HG02798 (cell line): Measurements from ENCODE around the gene IGSF9.

Experiments used
- ATAC-seq: cut with Tn5 transposase; IDR thresholded peaks from one replicate; pipeline ENCODE4 v1.9.1; 2021; ENCODE audit warnings: mild to moderate bottlenecking; ENCODE audit not compliant: unreplicated experiment, poor library complexity

IGSF9 gene

DNA sequence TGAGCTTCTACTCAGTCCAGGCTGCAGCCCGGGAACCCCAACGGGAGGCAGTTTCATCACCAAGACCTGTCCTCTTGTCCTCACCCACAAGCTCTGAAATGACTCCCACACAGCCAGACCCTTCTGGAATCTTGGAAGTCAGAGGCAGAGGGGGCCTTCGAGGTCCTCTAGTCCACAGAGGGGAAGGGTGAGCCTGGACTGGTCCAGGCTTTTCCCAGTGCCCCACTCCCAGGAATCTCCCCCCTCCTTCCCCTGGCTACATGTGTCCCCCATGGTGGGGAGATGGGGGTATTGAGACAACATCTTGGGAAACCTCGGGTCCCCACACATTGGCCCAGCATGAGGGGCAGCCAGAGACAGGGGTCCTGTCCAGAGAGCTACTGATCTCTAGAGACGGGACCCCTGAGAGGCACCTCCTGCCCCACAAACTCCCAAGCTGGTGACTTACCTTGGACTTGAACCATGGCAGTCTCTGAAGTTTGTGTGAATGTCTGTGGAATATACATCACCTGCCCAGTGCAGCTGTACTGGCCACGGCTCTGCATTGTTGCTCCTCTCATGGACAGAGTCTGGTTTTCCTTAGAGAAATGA is 28.0 kb upstream of the IGSF9 start:
- no peak for ATAC-seq

DNA sequence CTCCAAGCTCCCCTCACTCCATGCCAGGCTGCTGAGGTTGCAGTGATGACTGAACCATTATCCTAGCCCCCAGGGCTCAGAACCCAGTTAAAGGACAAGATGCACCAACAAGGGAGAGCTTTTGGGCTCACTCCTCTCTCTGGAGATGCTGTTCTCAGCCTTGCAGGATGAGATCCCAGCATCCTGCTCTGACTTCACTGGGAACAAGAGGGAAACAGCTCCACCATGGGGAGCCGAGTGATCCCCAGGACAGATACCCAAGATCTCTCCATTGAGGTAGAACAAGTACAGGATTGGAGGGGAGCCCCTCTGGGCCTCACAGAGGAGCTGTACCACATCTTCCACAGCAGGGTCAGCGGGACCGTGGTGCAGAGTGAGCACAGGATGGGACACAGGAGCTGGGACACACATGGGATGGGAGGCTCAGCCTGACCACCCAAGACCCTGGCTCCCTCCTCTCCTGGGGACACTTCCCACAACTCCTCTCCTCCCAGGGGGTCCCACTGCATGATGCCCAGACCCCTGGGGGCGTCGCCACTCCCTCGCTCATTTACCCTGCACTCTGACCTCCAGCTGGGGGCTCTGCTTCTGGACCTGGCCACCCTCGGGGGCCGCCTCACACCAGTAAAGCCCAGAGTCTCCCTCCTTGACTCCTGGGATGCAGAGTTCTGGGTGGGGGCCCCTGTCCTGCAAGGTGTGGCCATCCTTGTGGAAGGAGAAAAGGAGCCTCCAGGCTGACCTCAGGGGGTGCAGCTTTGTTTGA is 27.2 kb upstream of the IGSF9 start:
- ATAC-seq, result no peak

DNA sequence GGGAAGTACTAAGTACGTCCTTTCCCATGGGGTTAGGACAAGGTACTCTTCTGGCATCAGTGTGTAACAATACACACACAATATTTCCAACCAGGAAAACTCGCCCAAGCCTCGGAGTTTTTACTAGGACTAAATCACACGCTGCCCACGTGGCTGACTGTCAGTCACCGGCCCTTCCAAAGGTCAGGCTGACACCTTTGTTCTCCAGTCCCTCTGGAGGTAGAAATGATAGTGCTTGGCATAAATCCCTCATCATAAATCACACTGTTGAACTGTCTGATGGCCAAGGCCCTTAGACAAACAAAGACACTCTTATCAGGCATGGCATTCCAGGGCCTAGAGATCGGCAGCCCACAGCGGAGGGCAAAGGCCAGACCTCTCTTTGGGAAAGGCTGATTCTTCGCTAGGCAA is 25.5 kb upstream of the IGSF9 start:
- ATAC-seq, result no peak

DNA sequence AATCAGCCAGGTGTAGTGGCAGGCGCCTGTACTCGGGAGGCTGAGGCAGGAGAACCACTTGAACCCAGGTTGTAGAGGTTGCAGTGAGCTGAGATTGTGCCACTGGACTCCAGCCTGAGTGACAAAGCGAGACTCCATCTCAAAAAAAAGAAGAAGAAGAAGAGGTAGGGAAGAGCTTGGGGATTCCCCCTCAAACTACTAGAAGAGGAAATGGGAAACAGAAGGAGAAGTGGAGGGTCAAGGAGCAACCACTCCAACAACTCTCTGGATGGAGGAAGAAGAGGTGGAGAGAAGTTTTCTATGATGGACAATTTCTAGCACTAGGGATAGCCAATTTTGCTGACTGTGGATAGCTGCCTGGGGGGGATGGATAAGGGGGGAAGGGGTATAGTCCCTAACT is 23.5 kb upstream of the IGSF9 start:
- no peak for ATAC-seq

DNA sequence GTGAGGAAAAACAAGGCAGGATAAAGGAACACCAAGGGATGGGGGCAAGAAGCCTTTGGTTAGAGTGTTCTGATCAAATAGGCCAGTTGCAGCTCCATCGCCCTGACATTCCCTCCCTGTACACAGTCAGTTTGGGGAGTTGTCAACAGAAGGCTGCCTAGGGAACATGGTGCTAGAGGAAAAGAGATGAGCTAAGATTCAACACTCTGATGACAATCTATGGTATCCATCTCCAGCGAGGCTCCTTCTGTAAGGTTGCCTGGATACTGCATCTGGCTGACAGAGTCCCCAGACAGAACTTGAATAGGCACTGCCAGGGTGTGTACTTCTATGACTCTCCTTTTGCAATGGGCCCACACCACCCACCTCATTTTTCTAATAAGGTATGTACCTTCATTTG is 19.9 kb upstream of the IGSF9 start:
- ATAC-seq, result no peak

DNA sequence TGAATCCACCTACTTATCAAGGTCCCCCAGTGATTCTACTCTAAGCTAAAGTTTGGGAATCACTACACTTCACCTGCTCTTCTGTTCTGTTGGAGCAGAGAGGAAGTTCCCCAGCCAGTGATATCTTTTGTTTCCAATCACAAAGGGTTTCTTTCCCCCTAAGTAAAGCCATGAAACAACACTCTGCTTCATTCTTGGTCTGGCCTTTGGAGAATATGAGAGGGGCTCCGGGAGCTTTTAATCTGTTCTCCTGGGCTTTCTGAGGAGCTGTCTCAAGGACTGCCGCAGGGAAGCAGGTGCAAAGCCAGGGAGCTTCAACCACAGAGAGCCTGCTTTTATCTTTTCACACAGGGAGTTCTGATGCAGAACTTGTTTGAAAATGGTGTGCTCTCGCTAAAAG is 18.7 kb upstream of the IGSF9 start:
- no peak for ATAC-seq

DNA sequence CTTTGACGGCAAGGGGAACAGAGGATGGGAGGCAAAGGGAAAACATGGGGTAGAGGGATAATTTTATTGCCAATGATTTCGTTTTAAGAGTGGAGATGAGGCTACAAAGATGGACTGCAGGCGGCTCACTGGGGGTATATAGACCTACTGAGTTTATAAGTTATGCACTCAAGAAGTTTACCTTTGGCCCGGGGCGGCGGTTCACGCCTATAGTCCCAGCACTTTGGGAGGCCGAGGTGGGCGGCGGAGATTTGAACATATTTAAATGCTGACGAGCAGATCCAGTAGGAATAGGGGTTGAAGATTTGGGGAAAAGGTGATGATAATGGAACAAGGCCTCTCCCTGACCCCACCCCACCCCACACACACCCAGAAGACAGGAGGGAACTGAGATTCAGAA is 16.8 kb upstream of the IGSF9 start:
- ATAC-seq, result no peak

DNA sequence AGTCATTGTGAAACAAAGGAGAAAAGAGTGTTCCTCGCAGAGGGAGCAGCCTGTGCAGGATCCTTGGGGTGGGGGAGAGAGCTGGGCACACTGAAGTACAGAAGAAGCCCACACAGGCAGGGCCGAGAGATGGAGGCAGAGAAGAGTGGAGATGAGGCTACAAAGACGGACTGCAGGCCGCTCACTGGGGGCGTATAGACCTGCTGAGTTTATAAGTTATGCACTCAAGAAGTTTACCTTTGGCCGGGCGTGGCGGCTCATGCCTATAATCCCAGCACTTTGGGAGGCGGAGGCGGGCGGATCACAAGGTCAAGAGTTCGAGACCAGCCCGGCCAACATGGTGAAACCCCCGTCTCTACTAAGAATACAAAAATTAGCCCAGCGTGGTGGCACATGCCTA is 16.2 kb upstream of the IGSF9 start:
- ATAC-seq, result no peak

DNA sequence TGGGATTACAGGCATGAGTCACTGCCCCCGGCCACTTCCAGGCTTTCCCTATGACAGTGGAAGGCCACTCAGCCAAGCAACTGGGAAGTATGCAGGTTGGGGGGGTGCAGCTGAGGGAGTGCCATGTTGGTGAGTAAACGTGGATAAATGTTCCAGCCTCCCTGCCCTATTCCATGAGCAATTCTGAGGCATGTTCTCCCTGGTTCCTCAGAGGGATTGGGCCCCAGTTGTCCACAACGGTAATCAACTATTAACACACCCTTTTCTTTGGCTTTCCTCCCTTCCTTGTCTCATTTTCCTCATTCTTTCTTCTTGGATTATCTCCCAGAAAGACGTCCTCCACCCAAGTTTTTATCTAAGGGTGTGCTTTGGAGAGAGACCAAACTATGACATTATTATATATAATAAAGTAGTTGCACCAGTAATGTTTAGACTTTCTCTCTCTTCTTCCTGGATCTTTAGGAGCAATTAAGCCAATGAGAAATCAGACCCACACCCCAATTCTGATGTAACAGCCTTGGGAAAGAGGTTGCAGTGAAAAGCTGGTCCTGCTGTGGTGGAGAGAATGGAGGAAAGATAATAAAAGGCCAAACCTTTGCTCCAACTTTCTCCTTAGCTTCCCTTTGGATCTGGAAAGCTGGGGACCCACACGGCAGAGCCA is 15.4 kb upstream of the IGSF9 start:
- ATAC-seq, result no peak

DNA sequence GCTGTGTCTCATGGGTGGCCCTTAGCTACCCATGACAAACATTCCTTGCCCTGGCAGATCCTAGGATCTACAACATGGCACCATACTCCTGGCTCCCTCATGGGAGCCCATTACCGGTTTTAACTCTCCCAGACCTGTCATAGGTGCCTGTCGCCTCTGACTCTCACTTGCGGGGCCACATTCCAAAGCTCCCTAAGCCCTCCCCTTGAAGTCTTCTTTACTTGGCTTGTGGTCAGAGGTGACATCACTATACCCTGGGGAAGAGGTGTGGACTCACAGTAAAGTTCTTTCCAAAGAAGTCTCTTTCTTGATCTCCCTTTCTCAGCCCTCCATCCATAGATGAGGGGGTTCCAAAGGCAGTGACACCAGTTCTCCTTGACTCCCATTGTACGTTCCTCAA is 14.0 kb upstream of the IGSF9 start:
- ATAC-seq, result peak; percentile 21

DNA sequence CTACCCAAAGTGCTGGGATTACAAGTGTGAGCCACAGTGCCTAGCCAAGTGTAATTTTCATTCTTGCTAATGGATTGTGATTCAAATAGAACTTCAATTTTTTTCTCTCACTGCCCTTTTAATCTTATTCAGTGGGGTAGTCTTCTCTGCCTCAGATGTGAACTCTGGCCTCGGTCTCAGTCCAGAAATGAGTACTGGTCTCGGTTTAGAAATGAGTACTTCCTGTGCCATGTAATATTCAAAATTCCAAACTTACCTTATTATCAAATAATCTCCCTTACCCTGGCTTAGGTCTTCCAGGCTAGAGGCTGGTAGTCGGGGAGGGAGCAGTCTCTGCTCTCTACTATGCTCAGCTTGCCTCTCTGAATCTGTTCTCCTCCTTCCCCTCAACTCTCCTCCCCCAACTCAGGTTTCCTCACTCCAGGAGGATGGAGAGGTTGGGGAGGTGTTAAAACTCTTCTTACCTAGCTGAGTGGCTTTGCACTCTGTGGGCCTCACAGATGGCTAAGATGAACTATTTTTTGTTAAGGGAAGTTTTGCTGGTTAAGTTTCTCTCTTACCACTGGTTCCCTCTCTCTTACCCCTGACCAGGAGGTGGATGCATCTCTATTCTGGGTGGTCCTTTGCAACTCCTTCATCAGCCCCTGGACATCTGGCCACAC is 13.4 kb upstream of the IGSF9 start:
- peak; percentile 59 for ATAC-seq

DNA sequence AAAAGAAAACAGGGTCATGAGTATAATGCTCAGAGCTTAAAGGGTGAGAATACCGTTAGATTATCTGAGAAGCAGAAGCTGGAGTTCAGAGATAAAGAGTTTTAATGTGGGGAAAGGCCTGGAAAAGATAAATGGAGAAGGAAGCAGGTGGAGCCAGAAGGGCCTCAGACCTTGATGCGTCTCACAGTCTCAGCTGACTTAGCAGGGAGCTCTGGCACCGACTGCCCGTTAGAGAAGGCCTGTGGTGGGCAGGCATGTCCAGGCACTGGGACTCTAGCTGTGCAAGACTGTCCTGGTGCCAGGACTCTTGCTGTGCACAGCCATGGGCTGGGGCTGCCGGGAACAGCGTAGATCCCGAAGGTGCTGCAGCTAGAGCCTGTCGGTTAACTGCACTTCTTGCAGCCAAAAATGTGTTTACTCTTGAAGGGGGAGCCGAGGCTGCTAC is 12.4 kb upstream of the IGSF9 start:
- no peak for ATAC-seq

DNA sequence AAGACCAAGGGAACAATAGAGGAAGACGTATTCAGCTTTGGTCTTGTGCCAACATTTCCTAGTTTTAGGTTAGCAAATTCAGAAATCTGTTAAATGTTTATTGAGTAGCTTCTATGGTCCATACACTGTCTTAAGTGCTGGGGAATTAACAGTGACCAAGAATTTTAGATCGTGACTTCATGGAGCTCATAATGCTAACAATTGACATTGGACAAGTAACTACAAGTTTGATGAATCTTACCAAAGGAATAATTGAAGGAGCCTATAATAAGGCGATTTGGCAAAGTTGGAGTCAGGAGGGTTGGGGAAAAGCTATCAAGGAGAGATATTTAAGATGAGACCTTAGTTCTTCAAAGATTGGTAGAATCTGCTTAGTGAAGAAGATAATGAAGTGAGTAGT is 10.0 kb upstream of the IGSF9 start:
- ATAC-seq, result no peak

DNA sequence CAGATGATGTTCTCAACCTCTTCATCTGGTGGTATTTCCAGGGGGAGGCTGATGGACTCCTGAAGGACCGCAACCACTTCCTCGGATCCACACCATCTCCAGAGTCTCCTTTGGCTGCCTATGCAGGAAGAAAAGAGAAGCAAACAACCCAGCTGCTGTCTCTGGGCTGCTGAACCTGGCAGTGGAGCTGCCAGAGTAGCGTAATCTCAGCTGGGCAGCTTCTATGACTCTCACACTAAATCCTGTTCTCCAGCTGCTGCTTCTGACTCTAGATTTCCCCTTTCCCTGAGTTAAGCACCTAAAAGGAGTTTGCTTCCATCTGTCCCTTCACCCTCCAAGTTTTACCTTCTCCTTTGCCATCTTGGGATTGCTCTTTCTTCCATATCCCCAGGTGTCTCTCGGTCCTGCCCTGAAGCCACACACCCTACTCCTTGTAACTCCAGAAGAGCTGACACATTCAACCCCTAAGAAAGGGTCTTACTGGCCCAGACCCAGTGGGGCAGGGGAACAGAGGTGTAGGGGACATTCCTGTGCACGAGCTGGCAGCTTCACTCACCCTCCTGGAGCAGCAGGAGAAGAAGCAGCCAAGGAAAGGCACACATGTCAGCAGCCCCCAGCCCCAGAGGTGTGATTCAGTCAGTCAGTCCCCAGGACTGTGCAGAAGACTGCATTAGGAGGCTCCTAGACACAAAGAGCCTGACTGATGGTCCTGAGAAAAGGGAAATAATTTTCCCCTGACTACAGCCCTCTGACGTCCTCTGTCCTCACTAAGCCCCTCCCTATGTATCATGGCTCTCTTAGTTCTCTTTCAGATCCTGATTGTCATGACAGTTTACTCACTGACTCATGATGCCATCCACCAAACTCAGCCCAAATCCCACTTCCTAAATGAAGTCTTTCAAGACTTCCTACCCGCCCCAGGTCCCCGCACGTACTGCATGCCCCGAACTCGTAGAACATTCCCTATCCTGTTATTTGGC is 8.4 kb upstream of the IGSF9 start, which contains the start of gene SLAMF9:
TSS of gene SLAMF9 (minus strand) at position 702 of the 980 bp plus-strand sequence. CDS start at position 602, 100 bp downstream.
- ATAC-seq, result no peak

DNA sequence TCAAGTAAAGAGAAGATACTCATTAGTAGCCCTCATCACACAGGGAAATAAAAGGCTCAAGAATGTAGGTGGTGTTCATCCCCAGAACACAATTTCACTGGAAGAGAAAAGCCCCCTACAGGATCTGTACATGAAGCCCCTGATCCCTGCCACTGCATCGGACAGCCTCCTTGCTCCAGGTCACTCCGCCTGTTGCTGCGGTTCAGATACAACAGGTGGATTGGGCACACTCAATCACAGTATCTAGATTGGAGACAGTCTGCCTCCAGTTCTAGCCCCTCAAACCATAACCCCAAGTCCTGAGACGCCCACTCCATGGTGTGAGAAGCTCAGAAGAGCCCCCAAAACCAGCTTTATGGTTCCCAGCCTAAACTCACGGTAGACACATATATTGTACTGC is 7.5 kb upstream of the IGSF9 start:
- no peak for ATAC-seq

DNA sequence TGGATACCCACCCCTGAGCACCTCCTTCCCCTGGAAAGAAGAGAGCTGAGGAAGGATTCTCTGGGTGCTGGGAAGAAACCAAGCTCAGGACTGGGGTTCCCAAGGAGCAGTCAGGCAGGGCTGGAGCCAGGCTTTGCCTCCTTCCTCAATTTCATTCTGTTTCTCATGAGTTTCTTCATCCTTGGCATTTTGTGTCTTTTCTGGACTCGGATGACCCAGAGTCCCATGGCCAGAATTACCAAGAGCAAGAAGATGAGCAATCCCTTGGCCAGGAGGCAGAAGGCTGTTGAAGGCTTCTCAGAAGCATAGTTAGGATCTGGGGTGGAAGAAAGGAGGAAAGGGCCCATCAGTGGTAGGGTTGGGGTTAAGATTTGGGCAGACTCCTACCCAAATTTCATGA is 6.1 kb upstream of the IGSF9 start:
- no peak for ATAC-seq

DNA sequence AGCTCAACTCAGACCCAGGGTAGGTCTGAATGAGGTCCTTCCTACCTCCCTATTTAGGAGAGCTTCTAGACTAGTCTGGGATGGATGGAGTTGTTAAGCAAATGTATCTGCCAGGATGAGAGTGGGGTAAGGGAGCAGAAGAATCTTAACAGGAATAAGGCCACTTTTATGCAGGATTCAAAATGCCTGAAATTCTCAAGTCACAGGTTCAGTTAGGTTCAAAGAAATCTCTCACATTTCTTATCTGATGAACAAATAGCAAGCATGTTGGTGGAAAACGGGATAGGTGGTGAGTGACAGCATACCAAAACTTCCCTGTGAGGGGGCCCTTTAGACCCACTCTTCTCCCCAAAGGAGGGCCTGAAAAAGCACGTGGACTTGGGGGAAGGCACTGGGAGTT is 5.6 kb upstream of the IGSF9 start:
- ATAC-seq, result no peak

DNA sequence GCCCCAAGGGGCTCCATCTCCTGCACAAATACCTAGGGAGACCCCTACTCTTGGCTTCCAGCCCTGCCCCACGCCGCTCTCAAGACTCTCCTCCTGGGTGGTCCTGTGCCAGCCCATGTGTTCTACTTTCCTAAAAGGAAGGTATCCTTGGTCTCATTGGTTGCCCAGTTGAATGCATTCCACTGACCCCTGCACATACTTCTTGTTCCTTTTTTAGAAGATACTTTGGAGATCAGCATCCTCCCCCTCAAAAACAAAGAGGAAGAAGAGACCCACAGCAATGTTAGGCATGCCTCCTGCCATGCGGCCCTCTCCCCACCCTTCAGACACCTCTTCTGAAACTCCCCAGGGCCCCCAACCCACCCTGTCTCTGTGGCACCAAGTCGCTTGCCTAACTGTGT is 4.6 kb upstream of the IGSF9 start:
- no peak for ATAC-seq

DNA sequence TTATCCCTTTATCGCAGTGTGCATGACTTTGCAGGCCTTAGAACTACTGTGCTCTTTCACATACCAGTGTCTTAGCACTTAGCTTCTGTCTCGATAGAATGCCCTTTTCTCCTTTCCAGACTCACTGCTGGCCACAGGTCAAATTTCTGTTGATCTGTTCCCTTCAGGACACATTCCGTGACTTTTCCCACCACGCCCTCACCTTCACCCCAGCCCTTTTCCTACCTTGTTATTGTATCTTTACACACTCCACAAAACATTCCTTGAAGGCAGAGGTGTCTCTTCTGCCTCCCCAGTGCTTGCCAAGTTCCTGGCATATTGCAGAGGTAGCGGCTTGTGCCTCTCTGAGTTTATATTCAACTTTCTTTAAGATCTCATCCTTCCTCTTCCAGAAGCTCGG is 3.7 kb upstream of the IGSF9 start:
- no peak for ATAC-seq

DNA sequence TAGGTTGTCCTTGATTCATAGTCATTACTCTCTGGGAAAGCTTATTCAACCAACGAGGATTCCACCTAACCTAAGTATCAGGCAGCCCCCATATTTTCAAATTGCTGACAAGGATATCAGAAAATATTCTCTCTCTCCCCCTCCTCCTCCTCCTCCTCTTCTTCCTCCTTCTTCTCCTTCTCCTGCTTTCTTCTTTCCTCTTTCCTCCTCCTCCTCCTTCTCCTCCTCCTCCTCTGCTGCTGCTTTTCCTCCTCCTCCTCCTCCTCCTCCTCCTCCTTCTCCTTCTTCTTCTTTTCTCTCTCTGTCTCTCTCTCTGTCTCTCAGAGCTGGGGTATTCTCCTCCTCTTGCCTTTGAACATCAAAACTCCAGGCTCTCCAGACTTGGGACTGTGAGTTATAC is 2.5 kb upstream of the IGSF9 start:
- no peak for ATAC-seq
